H9 (cell line): ENCODE data around the gene NLRP1. TPM values are rescaled to one million over a fixed set of nuclear protein-coding genes. Genes with fewer than 3 reads are reported as not detected.

Experiments
- DNase-seq: peaks from one replicate; pipeline ENCODE4 v3.0.0-alpha.2; 2017
- H2AFZ ChIP-seq: one replicate; pipeline ENCODE4 v1.6.1; 2013; ENCODE audit warnings: mild to moderate bottlenecking, low read length, control low read depth, moderate library complexity
- H2AK5ac ChIP-seq: 2 replicates; pipeline ENCODE4 v1.6.1; 2013; ENCODE audit warnings: low read length, control low read depth, mixed read lengths; ENCODE audit not compliant: insufficient read length
- H2BK120ac ChIP-seq: one replicate; pipeline ENCODE4 v1.6.1; 2013; ENCODE audit warnings: low read depth, mild to moderate bottlenecking, low read length, control low read depth, inconsistent platforms; ENCODE audit not compliant: poor library complexity, severe bottlenecking
- H2BK12ac ChIP-seq: 2 replicates; pipeline ENCODE4 v1.6.1; 2013; ENCODE audit warnings: low read length, control low read depth, mixed read lengths, low read depth; ENCODE audit not compliant: insufficient read length
- H2BK15ac ChIP-seq: 2 replicates; pipeline ENCODE4 v1.6.1; 2013; ENCODE audit warnings: low read depth, low read length, control low read depth
- H2BK20ac ChIP-seq: one replicate; pipeline ENCODE4 v1.6.1; 2013; ENCODE audit warnings: low read depth, mild to moderate bottlenecking, low read length, control low read depth, inconsistent platforms; ENCODE audit not compliant: poor library complexity, severe bottlenecking
- H2BK5ac ChIP-seq: 2 replicates; pipeline ENCODE4 v1.6.1; 2013; ENCODE audit warnings: low read length, control low read depth, mixed read lengths; ENCODE audit not compliant: insufficient read length
- H3K14ac ChIP-seq: 2 replicates; pipeline ENCODE4 v1.6.1; 2013; ENCODE audit warnings: low read length, control low read depth; ENCODE audit not compliant: insufficient read depth
- H3K18ac ChIP-seq: 2 replicates; pipeline ENCODE4 v1.6.1; 2013; ENCODE audit warnings: low read depth, mild to moderate bottlenecking, mixed read lengths, low read length, control low read depth; ENCODE audit not compliant: insufficient read length
- H3K23ac ChIP-seq: 2 replicates; pipeline ENCODE4 v1.6.1; 2013; ENCODE audit warnings: low read length, control low read depth, mixed read lengths, low read depth; ENCODE audit not compliant: insufficient read length
- H3K23me2 ChIP-seq: 2 replicates; pipeline ENCODE4 v1.6.1; 2013; ENCODE audit warnings: low read depth, mild to moderate bottlenecking, mixed read lengths, low read length, control low read depth; ENCODE audit not compliant: insufficient read length, poor library complexity, severe bottlenecking
- H3K27ac ChIP-seq: 2 replicates; pipeline ENCODE4 v1.5.1; 2013; ENCODE audit warnings: low read length, control low read depth, mixed read lengths, low read depth; ENCODE audit not compliant: insufficient read length
- H3K27me3 ChIP-seq: 2 replicates; pipeline ENCODE4 v1.6.1; 2013; ENCODE audit warnings: low read length, control low read depth, inconsistent platforms; ENCODE audit not compliant: insufficient read depth
- H3K4ac ChIP-seq: 2 replicates; pipeline ENCODE4 v1.6.1; 2013; ENCODE audit warnings: low read depth, mild to moderate bottlenecking, control low read depth, inconsistent platforms, low read length, moderate library complexity
- H3K4me1 ChIP-seq: 2 replicates; pipeline ENCODE4 v1.6.1; 2013; ENCODE audit warnings: low read length, control low read depth, inconsistent platforms; ENCODE audit not compliant: insufficient read depth
- H3K4me2 ChIP-seq: 2 replicates; pipeline ENCODE4 v1.6.1; 2013; ENCODE audit warnings: low read length, control low read depth, mixed read lengths; ENCODE audit not compliant: insufficient read length, insufficient read depth
- H3K56ac ChIP-seq: 2 replicates; pipeline ENCODE4 v1.6.1; 2013; ENCODE audit warnings: low read depth, mild to moderate bottlenecking, mixed read lengths, low read length, control low read depth; ENCODE audit not compliant: insufficient read length
- H3K79me1 ChIP-seq: 2 replicates; pipeline ENCODE4 v1.6.1; 2013; ENCODE audit warnings: low read depth, mild to moderate bottlenecking, moderate library complexity, low read length, control low read depth, inconsistent platforms; ENCODE audit not compliant: insufficient read depth, poor library complexity, severe bottlenecking
- H3K79me2 ChIP-seq: 2 replicates; pipeline ENCODE4 v1.6.1; 2013; ENCODE audit warnings: low read length, control low read depth, inconsistent platforms; ENCODE audit not compliant: insufficient read depth
- H3K9ac ChIP-seq: 2 replicates; pipeline ENCODE4 v1.6.1; 2013; ENCODE audit warnings: low read length, control low read depth, mixed read lengths; ENCODE audit not compliant: insufficient read length; ENCODE audit errors: extremely low read depth
- H3K9me3 ChIP-seq: one replicate; pipeline ENCODE4 v1.6.1; 2013; ENCODE audit warnings: low read depth, low read length, inconsistent platforms; ENCODE audit not compliant: control insufficient read depth
- H3T11ph ChIP-seq: one replicate; pipeline ENCODE4 v1.6.1; 2013; ENCODE audit warnings: mild to moderate bottlenecking, low read length, control low read depth, inconsistent platforms
- H4K20me1 ChIP-seq: one replicate; pipeline ENCODE4 v1.6.1; 2013; ENCODE audit not compliant: control insufficient read depth, insufficient read length, insufficient read depth
- H4K5ac ChIP-seq: 2 replicates; pipeline ENCODE4 v1.6.1; 2013; ENCODE audit warnings: low read depth, mild to moderate bottlenecking, mixed read lengths, low read length, control low read depth; ENCODE audit not compliant: insufficient read length
- H4K8ac ChIP-seq: replicated peaks from 2 replicates; pipeline ENCODE4 v1.6.1; 2013; ENCODE audit warnings: low read length, control low read depth, mixed read lengths, low read depth; ENCODE audit not compliant: insufficient read length
- H4K91ac ChIP-seq: 2 replicates; pipeline ENCODE4 v1.6.1; 2013; ENCODE audit warnings: low read depth, mild to moderate bottlenecking, moderate library complexity, mixed read lengths, low read length, control low read depth; ENCODE audit not compliant: insufficient read length
- H3K27ac Mint-ChIP-seq, 3 experiments: 2 replicates in 2 of 3; 3 replicates in 1 of 3; pipeline ENCODE4 v1.8.0; 2020 to 2021; ENCODE audit warnings: mixed read lengths in 3 of 3, mild to moderate bottlenecking in 1 of 3, moderate library complexity in 1 of 3
- H3K27me3 Mint-ChIP-seq: 2 replicates; pipeline ENCODE4 v1.8.0; 2021; ENCODE audit warnings: low read depth, mild to moderate bottlenecking, moderate library complexity, mixed read lengths
- H3K36me3 Mint-ChIP-seq, 3 experiments: 2 replicates in 2 of 3; 3 replicates in 1 of 3; pipeline ENCODE4 v1.8.0; 2020 to 2021; ENCODE audit warnings: low read depth in 3 of 3, mixed read lengths in 3 of 3; ENCODE audit not compliant: insufficient read depth in 1 of 3
- H3K4me1 Mint-ChIP-seq, 2 experiments: 2 replicates each; pipeline ENCODE4 v1.8.0; 2020; ENCODE audit warnings: mixed read lengths in 2 of 2
- H3K4me3 Mint-ChIP-seq, 2 experiments: 2 replicates in 1 of 2; 3 replicates in 1 of 2; pipeline ENCODE4 v1.8.0; 2020 to 2021; ENCODE audit warnings: mild to moderate bottlenecking in 2 of 2, mixed read lengths in 2 of 2, moderate library complexity in 1 of 2
- H3K9me3 Mint-ChIP-seq, 2 experiments: 2 replicates in 1 of 2; 3 replicates in 1 of 2; pipeline ENCODE4 v1.8.0; 2020; ENCODE audit warnings: mild to moderate bottlenecking in 2 of 2, mixed read lengths in 2 of 2, moderate library complexity in 1 of 2
- WGBS: extraction: QIAGEN DNeasy Blood & Tissue Kit; methylation state at CpG from one replicate; pipeline ENCODE4 v1.1.7; 2013; ENCODE audit warnings: missing lambda C conversion rate, low lambda C conversion rate, mixed read lengths; ENCODE audit not compliant: insufficient read length; ENCODE audit errors: extremely low coverage; 5-methylcytosine and 5-hydroxymethylcytosine counted together
- long read RNA-seq: library from polyadenylated mRNA; unstranded; transcript quantifications from one replicate; pipeline ENCODE4 v2.0.0, GENCODE V29; 2020
- total RNA-seq: library from RNA; stranded (reverse); gene quantifications from 2 replicates; pipeline ENCODE4 v1.2.1, GENCODE V29; 2021
- TF ChIP-seq, protein P1 (sequence below): fragments of 200-600 bp; sonication (generic); conservative IDR thresholded peaks from 3 replicates; pipeline ENCODE4 v1.8.0; 2021; ENCODE audit warnings: antibody characterized with exemption, mild to moderate bottlenecking

Gene NLRP1
- 11.0 and 12.1 TPM in 2 replicates for total RNA-seq
- long read RNA-seq, partial matches to known transcripts = 0 of 1 reads
- long read RNA-seq, other reads (novel, unspliced or antisense) = 0 of 1 reads

DNA sequence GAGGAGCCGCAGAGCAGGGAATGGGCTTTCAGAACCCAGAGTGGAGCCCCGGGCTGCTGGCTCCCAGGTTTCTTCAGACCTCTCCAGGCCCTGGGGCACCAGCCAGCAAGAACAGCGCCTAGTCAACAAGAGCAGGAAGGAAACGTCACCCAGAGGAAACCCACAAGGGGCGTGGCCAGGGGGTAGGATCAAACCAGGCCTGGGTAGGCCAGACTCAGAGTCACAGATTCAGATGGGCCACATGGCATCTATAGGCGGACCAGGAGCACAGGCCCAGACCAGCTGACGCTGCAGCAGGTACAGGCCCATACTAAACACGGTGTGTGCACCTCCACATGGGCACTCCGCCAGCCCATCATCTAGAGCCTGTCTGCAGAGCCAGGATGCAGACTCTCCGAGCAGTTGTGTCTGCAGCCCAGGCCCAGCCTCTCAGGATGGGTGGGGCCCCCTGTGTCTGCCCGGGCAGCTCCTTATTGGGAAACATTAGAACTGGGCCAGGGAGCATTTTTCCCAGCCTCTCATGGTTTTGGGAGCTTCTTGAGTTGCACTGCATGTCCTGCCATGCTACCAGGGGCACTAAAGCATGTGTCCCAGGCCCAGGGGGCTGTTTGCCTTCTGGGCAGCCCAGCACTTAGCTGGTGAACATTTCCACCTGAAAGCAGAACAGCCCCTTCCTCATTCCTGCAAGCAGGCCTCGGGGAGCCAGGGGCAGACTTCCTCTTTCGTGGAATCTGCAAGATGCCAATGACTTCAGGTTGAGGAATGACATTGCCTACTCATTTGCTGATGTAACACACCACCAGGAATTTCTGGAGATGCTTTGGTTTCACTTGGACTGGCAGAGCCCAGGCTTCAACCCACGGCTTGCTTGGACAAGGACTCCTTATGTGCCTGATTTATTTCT lies at the start of gene NLRP1:
TSS of gene NLRP1 (minus strand) at position 127 of the 904 bp plus-strand sequence. CDS start 552 bp downstream, outside the sequence.
- H3K4ac ChIP-seq = no peak within 1 kb of the TSS
- no peak within 1 kb of the TSS for H2BK5ac ChIP-seq
- Mint-ChIP-seq H3K27me3 (no peaks in the 10 kb centered on the region; the same call in none of the 2 replicates), H3K36me3 (no peaks in the 10 kb centered on the region), H3K4me3 (no peak within 1 kb of the TSS), H3K27ac (peak within 1 kb of the TSS in 1 of 3 experiments; percentile 65; a peak in 1 of 7 replicates), H3K9me3 (no peaks in the 10 kb centered on the region), H3K4me1 (peaks cover 8 to 11% of the 10 kb centered on the region in 2 experiments)
- H2AK5ac ChIP-seq = no peak within 1 kb of the TSS
- DNase-seq = peak; percentile 81
- H3K9ac ChIP-seq = no peak within 1 kb of the TSS
- no peak within 1 kb of the TSS for H2BK15ac ChIP-seq
- H3K79me1 ChIP-seq = no peaks in the 10 kb centered on the region
- no peaks in the 10 kb centered on the region for H3K23me2 ChIP-seq
- H2AFZ ChIP-seq = no peak within 1 kb of the TSS
- no peak within 1 kb of the TSS for H3T11ph ChIP-seq
- H3K4me1 ChIP-seq = 0 out of 2 replicates have a peak, but pooled peaks cover 2% of the 10 kb centered on the region
- H3K4me2 ChIP-seq = no peak within 1 kb of the TSS
- TF ChIP-seq, protein P1, sequence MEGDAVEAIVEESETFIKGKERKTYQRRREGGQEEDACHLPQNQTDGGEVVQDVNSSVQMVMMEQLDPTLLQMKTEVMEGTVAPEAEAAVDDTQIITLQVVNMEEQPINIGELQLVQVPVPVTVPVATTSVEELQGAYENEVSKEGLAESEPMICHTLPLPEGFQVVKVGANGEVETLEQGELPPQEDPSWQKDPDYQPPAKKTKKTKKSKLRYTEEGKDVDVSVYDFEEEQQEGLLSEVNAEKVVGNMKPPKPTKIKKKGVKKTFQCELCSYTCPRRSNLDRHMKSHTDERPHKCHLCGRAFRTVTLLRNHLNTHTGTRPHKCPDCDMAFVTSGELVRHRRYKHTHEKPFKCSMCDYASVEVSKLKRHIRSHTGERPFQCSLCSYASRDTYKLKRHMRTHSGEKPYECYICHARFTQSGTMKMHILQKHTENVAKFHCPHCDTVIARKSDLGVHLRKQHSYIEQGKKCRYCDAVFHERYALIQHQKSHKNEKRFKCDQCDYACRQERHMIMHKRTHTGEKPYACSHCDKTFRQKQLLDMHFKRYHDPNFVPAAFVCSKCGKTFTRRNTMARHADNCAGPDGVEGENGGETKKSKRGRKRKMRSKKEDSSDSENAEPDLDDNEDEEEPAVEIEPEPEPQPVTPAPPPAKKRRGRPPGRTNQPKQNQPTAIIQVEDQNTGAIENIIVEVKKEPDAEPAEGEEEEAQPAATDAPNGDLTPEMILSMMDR = no peak
- H3K18ac ChIP-seq = peak within 1 kb of the TSS; percentile 34
- WGBS = no CpG with 5 or more reads among the region's 14 CpGs
- no peaks in the 10 kb centered on the region for H3K9me3 ChIP-seq
- H4K5ac ChIP-seq = no peak within 1 kb of the TSS
- H2BK20ac ChIP-seq = no peak within 1 kb of the TSS
- H4K8ac ChIP-seq = no peak within 1 kb of the TSS
- H4K20me1 ChIP-seq = no peaks in the 10 kb centered on the region
- H3K56ac ChIP-seq = no peak within 1 kb of the TSS
- no peak within 1 kb of the TSS for H3K23ac ChIP-seq
- no peaks in the 10 kb centered on the region for H3K79me2 ChIP-seq
- H2BK120ac ChIP-seq = no peak within 1 kb of the TSS
- H3K27me3 ChIP-seq = no peaks in the 10 kb centered on the region
- no peak within 1 kb of the TSS for H2BK12ac ChIP-seq
- H3K27ac ChIP-seq = no peak within 1 kb of the TSS
- no peak within 1 kb of the TSS for H4K91ac ChIP-seq
- no peak within 1 kb of the TSS; the same call in 1 of the 2 replicates for H3K14ac ChIP-seq
